ENCODE data around the gene NRDE2. TPM values are rescaled to one million over a fixed set of nuclear protein-coding genes. Genes with fewer than 3 reads are reported as not detected.

The NRDE2 gene
- total RNA-seq, 4 donors from 2014 or later = 7.5 to 18.3 (median 10.2) TPM

DNA sequence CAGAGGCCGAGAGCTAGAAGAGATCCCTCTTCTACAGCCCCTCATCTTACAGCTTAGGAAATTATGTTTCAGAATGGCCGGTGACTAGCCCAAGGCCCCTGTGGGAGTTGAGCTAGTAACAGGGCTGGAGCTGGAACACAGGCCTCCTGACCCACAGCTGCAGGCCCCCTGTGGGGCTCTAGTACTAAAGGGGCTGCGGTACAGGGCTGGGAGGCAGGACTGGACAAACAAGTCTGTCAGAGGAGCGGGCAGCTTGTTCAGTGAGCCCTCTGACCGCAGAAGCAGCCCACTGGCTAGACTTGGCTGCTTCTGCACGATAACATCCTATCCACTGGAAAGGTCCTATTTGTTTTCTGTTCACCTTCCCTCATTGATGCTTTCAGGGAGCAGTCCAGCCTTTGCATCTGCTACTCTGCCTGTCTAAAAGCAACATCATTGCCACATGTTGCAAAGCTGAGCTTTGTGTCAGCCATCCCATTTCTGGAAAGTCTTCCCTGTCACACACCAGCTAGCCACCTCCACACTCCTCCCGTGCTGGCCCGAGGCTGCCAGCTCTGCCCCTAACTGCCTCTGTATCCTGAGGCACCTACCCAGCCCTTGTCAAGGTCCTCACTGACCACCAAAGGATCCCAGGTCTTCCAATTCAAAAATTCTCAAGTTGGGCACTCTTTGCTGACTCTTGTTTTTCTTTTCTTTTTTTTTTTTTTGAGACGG, 65.1 kb downstream of the NRDE2 start:
- intact Hi-C loops (cut with DNase I; ENCODE audit: low total_unique reads) = no loop called here
- DNase-seq (ENCODE audit: low spot score in 2 of 2) = no peak
- H3K4me3 ChIP-seq (ENCODE audit: low read depth, poor library complexity, severe bottlenecking) = no peak overlapping the region
- WGBS, 2 donors = 90 to 91% methylated on average over 9 of the region's 9 CpGs
- TF ChIP-seq, protein P1, sequence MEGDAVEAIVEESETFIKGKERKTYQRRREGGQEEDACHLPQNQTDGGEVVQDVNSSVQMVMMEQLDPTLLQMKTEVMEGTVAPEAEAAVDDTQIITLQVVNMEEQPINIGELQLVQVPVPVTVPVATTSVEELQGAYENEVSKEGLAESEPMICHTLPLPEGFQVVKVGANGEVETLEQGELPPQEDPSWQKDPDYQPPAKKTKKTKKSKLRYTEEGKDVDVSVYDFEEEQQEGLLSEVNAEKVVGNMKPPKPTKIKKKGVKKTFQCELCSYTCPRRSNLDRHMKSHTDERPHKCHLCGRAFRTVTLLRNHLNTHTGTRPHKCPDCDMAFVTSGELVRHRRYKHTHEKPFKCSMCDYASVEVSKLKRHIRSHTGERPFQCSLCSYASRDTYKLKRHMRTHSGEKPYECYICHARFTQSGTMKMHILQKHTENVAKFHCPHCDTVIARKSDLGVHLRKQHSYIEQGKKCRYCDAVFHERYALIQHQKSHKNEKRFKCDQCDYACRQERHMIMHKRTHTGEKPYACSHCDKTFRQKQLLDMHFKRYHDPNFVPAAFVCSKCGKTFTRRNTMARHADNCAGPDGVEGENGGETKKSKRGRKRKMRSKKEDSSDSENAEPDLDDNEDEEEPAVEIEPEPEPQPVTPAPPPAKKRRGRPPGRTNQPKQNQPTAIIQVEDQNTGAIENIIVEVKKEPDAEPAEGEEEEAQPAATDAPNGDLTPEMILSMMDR (IDR thresholded peaks at IDR 0.05) = no peak
- no peak for TF ChIP-seq POLR2A (IDR thresholded peaks at IDR 0.05)

GRCh38 chr14:90263748-90264449, 67.8 kb downstream of the NRDE2 start:
- intact Hi-C loops (cut with DNase I; ENCODE audit: low total_unique reads) = no loop called here
- 77 to 78% methylated on average over 8 of the region's 8 CpGs for WGBS, 2 donors
- H3K4me3 ChIP-seq (ENCODE audit: low read depth, poor library complexity, severe bottlenecking) = no peak overlapping the region
- no peak for DNase-seq (ENCODE audit: low spot score in 2 of 2)
- TF ChIP-seq, protein P1 (IDR thresholded peaks at IDR 0.05) = no peak
- TF ChIP-seq POLR2A (IDR thresholded peaks at IDR 0.05) = no peak

GRCh38 chr14:90256354-90257131, 75.2 kb downstream of the NRDE2 start, which contains the start of gene PSMC1:
Gene PSMC1, plus strand, starts transcription at chr14:90256553. Its CDS starts 45 bp downstream, at chr14:90256598.
- H3K4me3 ChIP-seq (ENCODE audit: low read depth, poor library complexity, severe bottlenecking) = peak within 1 kb of the TSS; percentile 95
- intact Hi-C loops (cut with DNase I; ENCODE audit: low total_unique reads) = no loop called here
- 0% methylated on average over 36 to 53 of the region's 55 CpGs for WGBS, 2 donors
- DNase-seq (ENCODE audit: low spot score in 2 of 2) = peak; percentile 88 to 98
- TF ChIP-seq, protein P1 (IDR thresholded peaks at IDR 0.05) = no peak
- no peak for TF ChIP-seq POLR2A (IDR thresholded peaks at IDR 0.05)

GRCh38 chr14:90255871-90256270, 75.9 kb downstream of the NRDE2 start:
- WGBS, 2 donors = 40 to 65% methylated on average over 1 of the region's 1 CpG
- no peak for DNase-seq (ENCODE audit: low spot score in 2 of 2)
- intact Hi-C loops (cut with DNase I; ENCODE audit: low total_unique reads) = no loop called here
- TF ChIP-seq POLR2A (IDR thresholded peaks at IDR 0.05) = no peak
- TF ChIP-seq, protein P1 (IDR thresholded peaks at IDR 0.05) = no peak
- no peak overlapping the region for H3K4me3 ChIP-seq (ENCODE audit: low read depth, poor library complexity, severe bottlenecking)

- no peak overlapping the region for H3K4me3 ChIP-seq (ENCODE audit: low read depth, poor library complexity, severe bottlenecking)
- intact Hi-C loops (cut with DNase I; ENCODE audit: low total_unique reads) = no loop called here
- TF ChIP-seq, protein P1 (IDR thresholded peaks at IDR 0.05) = no peak
- no peak for TF ChIP-seq POLR2A (IDR thresholded peaks at IDR 0.05)
- WGBS, 2 donors = 84 to 91% methylated on average over 8 of the region's 8 CpGs
- DNase-seq (ENCODE audit: low spot score in 2 of 2) = no peak
Observed at GRCh38 chr14:90253826-90254225, 77.9 kb downstream of the NRDE2 start.
